ENCODE measurements around the gene UBE3D. TPM values are rescaled to one million over a fixed set of nuclear protein-coding genes. Genes with fewer than 3 reads are reported as not detected.

The UBE3D gene
- total RNA-seq, 1 experiment from 2014 or later: 10.7 TPM

DNA sequence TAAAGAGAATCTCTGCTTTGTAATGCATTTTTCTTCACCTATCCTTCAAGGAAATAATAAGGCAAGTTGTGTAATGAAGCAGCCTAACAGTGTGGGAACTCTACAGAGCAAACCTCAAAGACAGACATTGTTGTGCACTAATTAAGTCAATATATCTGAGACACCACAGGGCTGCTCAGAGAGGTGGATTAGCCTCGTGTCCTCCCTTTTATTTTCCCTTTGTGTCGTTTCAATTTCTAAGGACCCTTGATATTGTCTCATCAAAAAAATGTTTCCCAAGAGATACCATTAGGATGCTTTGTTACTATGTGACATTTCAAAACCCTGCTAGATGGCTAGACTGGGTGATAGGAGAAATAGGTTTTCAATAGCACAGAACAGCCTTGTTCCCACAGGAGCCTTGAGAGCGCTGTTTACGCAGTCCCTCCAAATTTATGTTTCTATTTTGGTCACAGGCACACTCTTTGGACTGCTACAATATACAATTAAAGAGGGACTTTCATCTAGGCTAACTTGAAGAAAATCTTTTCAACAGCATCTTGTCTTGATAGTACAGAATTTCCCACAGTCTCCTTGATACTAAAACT lies 23.1 kb downstream of the UBE3D start:
- H3K79me1 ChIP-seq (ENCODE audit: insufficient read depth, low read depth, low read length, poor library complexity, severe bottlenecking): no peaks in the 10 kb centered on the region
- Mint-ChIP-seq H3K27ac (peak overlapping the region in 2 of 3 experiments; percentile 55 to 68; a peak in 2 of 7 replicates), H3K9me3 (no peaks in the 10 kb centered on the region), H3K36me3 (ENCODE audit: insufficient read depth in 1 of 3, low read depth in 3 of 3) (peaks cover 3 to 8% (median 4%) of the 10 kb centered on the region in 3 experiments; a peak in 6 of 7 replicates), H3K4me3 (no peak overlapping the region), H3K27me3 (ENCODE audit: low read depth) (no peaks in the 10 kb centered on the region), H3K4me1 (peaks cover 10% of the 10 kb centered on the region in 2 experiments)
- H3K9ac ChIP-seq (ENCODE audit: extremely low read depth, insufficient read length, low read length): no peak overlapping the region
- no peaks in the 10 kb centered on the region for H3K4me1 ChIP-seq (ENCODE audit: insufficient read depth, low read length)
- no peak overlapping the region for H3K4me2 ChIP-seq (ENCODE audit: insufficient read depth, insufficient read length, low read length)
- H3K27me3 ChIP-seq (ENCODE audit: insufficient read depth, low read length): no peaks in the 10 kb centered on the region
- H3K18ac ChIP-seq (ENCODE audit: insufficient read length, low read depth, low read length): no peak overlapping the region
- no peak overlapping the region for H3K4ac ChIP-seq (ENCODE audit: low read depth, low read length)
- H3K56ac ChIP-seq (ENCODE audit: insufficient read length, low read depth, low read length): no peak overlapping the region
- no peak overlapping the region for H2BK120ac ChIP-seq (ENCODE audit: low read depth, low read length, poor library complexity, severe bottlenecking)
- H3K79me2 ChIP-seq (ENCODE audit: insufficient read depth, low read length): no peaks in the 10 kb centered on the region
- no peak overlapping the region for H2BK5ac ChIP-seq (ENCODE audit: insufficient read length, low read length)
- no CpG with 5 or more reads among the region's 4 CpGs for WGBS (ENCODE audit: extremely low coverage, insufficient read length, low lambda C conversion rate)
- H2BK12ac ChIP-seq (ENCODE audit: insufficient read length, low read depth, low read length): no peak overlapping the region
- H4K20me1 ChIP-seq (ENCODE audit: control insufficient read depth, insufficient read depth, insufficient read length): no peaks in the 10 kb centered on the region
- H3K27ac ChIP-seq (ENCODE audit: insufficient read length, low read depth, low read length): no peak overlapping the region
- no peak overlapping the region for H4K5ac ChIP-seq (ENCODE audit: insufficient read length, low read depth, low read length)
- no peak overlapping the region for H3T11ph ChIP-seq (ENCODE audit: low read length)
- H2AK5ac ChIP-seq (ENCODE audit: insufficient read length, low read length): no peak overlapping the region
- H3K23ac ChIP-seq (ENCODE audit: insufficient read length, low read depth, low read length): no peak overlapping the region
- H2BK15ac ChIP-seq (ENCODE audit: low read depth, low read length): no peak overlapping the region
- H3K23me2 ChIP-seq (ENCODE audit: insufficient read length, low read depth, low read length, poor library complexity, severe bottlenecking): no peaks in the 10 kb centered on the region
- no peak overlapping the region for H3K14ac ChIP-seq (ENCODE audit: insufficient read depth, low read length)
- H3K9me3 ChIP-seq (ENCODE audit: control insufficient read depth, low read depth, low read length): no peaks in the 10 kb centered on the region
- H4K91ac ChIP-seq (ENCODE audit: insufficient read length, low read depth, low read length): no peak overlapping the region
- no peak overlapping the region for H2AFZ ChIP-seq (ENCODE audit: low read length)
- no peak overlapping the region for H4K8ac ChIP-seq (replicated peaks; ENCODE audit: insufficient read length, low read depth, low read length)
- DNase-seq: no peak
- no peak overlapping the region for H2BK20ac ChIP-seq (ENCODE audit: low read depth, low read length, poor library complexity, severe bottlenecking)
- TF ChIP-seq, protein P1, sequence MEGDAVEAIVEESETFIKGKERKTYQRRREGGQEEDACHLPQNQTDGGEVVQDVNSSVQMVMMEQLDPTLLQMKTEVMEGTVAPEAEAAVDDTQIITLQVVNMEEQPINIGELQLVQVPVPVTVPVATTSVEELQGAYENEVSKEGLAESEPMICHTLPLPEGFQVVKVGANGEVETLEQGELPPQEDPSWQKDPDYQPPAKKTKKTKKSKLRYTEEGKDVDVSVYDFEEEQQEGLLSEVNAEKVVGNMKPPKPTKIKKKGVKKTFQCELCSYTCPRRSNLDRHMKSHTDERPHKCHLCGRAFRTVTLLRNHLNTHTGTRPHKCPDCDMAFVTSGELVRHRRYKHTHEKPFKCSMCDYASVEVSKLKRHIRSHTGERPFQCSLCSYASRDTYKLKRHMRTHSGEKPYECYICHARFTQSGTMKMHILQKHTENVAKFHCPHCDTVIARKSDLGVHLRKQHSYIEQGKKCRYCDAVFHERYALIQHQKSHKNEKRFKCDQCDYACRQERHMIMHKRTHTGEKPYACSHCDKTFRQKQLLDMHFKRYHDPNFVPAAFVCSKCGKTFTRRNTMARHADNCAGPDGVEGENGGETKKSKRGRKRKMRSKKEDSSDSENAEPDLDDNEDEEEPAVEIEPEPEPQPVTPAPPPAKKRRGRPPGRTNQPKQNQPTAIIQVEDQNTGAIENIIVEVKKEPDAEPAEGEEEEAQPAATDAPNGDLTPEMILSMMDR (conservative IDR thresholded peaks at IDR 0.05): no peak

Data from H9 (cell line).